Stimulated activated CD4-positive, alpha-beta T cell treated with anti-CD3 and anti-CD28 coated beads, TNF-alpha, amount 100 ng/mL, for 1 hour (primary cell): Measurements from ENCODE around the gene PRM1.

Experiments
- DNase-seq, 3 donors: peaks; one replicate each; pipeline ENCODE4 v3.0.0-alpha.2; 2020; ENCODE audit warnings: low read depth in 3 of 3, low spot score in 1 of 3

The PRM1 gene

DNA sequence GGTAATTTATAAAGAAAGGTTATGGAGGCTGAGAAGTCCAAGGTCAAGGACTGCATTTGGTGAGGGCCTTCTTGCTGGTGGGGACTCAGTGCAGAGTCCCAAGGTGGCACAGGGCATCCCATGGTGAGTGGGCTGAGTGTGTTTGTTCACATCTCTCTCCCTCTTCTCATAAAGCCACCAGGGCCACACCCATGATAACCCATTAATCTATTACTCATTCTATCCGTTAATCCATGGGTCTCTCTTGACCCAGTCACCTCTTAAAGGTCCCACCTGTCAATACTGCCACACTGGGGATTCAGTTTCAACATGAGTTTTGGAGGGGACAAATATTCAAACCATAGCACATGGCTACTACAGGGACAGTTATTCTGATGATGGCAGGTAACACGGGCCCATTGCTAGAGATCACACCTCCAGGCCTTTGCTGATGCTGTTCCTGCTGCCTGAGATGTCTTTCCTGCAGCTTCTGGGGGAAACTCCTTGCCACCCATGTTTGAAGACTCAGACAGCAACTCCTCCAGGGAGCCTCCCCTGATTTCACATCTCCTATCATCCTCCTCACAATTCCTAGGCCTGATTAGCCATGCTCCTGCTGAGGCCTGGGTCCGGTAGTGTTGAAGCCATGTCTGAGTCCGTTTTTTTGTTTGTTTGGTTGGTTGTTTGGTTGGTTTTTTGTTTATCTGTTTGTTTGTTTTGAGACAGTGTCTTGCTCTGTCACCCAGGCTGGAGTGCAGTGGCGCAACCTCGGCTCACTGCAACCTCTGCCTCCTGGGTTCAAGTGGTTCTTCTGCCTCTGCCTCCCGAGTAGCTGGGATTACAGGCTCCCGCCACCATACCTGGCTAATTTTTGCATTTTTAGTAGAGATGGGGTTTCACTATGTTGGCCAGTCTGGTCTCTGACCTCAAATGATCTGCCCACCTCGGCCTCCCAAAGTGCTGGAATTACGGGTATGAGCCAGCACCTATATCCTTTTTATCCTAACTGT, 41.2 kb downstream of the PRM1 start:
- no peak for DNase-seq

DNA sequence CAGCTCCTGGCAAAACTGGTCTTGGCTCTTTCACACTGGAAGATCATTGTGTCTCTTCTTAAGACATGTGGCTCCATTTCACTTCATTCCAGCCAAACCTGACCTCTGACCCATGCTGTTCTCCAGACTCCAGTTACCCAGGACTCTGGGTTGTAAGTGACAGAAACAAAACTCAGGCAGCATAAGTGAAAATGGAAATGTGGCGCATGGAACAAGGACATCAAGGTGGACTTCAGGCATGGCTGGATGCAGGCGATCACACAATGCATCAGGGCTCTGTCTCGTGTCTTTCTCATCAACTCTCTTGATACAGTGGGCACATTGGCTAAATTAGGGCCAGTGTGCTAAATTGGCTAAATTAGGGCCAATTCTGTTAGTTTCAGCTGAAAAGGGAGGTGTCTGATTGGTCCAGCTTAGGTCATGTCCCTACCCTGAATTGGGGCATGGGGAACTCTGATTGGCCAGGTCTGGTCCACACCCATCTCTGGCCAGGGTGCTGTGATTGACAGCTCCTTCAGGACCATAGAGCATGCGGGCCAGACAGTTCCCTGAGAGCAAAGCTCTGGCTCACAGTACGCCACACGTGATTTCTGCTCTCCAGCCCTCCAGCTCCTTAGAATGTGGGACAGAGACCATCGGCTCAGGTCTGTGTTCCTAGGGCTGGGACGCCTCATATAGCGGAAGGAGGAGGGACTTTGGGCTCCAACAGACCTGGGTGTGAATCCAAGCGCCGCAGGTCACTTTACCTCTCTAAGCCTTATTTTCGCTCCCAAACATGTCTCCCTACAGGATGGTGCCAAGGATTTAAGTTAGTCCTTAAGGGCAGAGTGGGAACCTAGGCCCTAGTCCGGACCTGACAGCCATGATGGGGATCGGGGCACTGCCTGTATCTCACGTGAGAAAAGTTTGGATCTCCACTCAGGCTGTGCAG, 42.6 kb downstream of the PRM1 start:
- no peak for DNase-seq

DNA sequence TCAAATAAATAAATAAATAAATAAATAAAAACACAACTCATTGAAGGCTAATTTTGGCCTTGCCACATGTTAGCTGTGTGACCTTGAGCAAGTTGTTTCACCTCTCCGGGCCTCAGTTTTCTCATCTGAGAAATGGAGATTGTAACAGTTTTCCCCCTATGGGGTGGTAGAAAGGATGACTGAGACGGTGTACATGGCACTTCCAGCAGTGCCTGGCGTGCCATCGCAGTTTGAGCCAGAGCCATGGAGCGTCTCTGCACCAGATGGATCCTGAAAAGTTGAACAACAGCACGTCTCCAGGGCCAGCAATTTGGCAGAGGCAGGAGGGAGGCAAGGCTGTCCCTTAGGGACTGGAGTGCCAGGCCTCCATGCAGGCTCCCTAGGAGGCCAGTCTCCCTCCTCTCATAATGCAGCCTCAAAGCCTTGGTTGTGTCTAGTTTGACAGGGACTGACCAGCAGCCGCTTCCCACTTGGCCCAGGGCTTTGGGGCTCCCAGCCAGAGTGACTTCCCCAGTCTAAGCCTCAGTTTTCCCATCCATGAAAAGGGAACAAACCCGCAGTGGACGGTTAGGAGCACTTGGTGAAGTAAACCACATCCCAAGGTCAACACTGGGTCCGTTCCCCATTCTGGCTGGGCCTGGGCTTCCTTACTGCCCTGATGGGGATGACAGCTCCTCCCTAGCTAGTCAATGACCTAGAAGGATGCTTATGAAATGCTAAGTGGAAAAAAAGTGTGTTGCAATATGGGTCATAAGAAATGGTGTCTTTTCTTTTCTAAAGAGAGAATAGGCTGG, 44.5 kb downstream of the PRM1 start:
- no peak for DNase-seq

DNA sequence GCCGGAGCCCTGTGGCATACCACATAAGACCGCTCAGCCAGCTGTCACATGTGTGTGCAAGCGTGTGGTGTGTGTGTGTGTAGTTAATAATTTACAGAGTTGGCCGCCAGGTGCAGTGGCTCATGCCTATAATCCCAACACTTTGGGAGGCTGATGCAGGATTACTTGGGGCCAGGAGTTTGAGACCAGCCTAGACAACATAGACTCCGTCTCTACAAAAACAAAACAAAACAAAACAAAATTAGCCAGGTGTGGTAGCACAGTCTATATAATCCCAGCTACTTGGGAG, 45.5 kb downstream of the PRM1 start:
- no peak for DNase-seq

DNA sequence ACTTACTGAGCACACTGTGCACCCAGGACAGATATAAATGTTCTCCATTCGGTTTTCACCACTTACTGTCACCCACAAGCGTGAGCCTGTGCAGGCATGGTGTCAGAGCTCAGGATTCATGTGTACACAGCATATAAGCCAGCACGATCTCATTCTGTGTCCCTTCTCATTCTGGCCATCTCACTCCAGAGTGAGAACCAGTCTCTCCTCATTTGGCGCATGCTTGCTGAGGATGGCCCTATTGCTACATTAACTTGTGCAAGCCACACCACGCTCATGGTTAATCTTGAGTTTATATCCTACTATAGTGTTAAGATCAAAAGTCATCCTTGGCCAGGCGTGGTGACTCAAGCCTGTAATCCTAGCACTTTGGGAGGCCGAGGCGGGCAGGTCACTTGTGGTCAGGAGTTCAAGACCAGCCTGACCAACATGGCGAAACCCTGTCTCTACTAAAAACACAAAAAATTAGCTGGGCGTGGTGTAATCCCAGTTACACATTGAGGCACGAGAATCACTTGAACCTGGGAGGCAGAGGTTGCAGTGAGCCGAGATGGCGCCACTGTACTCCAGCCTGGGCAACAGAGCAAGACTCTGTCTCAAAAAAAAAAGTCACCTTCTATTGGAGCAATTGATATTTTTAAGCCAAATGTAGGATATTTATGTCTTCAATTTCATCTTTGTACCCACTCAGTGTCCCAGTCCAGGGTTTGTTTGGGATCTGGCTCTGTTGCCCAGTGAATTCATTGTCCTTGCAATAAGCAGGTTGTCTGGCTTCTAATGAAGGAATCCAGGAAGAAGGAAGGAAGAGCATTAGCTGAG, 46.0 kb downstream of the PRM1 start:
- DNase-seq, result no peak

DNA sequence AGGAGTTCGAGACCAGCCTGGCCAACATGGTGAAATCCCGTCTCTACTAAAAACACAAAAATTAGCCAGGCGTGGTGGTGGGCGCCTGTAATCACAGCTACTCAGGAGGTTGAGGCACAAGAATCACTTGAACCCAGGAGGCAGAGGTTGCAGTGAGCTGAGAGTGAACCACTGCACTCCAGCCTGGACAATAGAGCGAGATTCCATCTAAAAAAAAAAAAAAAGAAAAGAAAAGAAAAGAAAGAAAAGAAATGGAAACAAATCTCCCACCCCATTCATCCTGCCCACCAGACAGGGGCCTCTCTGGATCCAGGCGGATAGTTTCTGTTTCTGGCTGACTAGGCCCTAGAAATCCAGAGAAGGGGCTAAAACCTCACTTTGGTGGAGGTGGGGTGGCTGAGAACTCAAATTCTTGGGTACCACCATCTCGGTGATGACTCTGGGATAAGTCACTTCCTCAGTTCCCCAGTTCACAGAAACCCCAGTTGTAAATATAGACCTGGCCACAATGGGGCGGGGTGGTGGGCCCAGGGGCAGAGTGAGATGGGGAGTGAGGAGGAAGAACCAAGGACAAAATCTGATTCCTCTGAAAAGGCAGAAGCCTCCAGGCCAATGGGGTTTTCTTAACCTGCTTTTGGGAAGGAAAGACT, 47.3 kb downstream of the PRM1 start:
- DNase-seq, result peak in 1 of 3 donors; percentile 56

DNA sequence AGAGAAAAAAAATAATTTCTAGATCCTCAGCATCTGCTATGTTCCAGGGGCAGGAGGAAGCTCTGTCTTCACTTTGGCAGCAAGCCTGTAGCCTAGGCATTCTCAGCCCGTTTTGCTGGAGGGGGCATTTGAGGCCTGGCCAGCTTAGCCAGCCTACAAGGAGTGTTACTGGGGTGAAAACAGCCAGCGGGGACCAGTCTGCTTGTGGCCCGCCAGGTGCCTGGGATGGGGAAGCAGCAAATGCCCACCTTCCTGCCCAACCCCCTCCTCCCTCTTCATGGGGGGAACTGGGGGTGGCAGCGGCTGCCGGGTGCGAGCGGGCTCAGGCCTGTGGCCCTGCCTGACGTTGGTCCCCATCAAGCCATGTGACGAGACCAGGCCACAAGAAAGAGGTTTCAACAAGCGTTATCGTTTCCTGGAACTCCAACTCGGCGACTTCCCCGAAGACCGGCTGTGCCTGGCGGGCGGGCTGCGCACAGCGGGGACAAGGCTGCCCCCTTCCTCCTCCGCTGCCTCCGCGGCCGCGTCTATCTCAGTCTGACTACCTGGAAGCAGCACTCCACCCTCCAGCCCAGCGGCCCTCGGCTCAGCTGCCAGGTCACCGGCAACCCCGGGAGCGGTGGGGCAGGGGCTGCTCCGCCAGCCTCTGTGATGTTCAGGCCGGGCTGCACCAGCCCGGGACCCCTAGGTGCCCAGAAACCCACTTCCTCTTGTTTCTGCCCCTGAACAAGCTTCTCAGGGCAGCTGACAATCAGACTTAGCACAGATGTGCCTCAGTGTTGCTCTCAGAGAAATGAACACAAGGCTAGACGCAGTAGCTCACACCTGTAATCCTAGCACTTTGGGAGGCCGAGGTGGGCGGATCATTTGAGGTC, 48.0 kb downstream of the PRM1 start:
- peak; percentile 51 to 70 (median 54) for DNase-seq

DNA sequence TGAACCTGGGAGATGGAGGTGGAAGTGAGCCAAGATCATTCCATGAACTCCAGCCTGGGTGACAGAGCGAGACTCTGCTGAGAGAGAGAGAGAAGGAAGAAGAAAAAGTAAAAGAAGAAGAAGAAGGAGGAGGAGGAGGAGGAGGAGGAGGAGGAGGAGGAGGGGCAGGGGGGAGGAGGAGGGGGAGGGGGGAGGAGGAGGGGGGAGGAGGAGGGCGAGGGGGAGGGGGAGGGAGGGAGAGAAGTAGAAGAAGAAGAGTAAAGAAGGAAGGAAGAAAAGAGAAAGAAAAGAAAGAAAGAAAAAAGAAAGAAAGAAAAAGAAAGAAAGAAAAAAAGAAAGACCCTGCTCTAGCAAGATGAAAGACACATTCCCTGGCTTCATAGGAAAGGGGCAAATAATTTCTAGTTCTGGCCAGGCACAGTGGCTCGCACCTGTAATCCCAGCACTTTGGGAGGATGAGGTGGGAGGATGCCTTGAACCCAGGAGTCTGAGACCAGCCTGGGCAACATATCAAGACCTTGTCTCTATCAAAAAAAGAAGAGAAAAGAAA, 48.8 kb downstream of the PRM1 start:
- no peak for DNase-seq

DNA sequence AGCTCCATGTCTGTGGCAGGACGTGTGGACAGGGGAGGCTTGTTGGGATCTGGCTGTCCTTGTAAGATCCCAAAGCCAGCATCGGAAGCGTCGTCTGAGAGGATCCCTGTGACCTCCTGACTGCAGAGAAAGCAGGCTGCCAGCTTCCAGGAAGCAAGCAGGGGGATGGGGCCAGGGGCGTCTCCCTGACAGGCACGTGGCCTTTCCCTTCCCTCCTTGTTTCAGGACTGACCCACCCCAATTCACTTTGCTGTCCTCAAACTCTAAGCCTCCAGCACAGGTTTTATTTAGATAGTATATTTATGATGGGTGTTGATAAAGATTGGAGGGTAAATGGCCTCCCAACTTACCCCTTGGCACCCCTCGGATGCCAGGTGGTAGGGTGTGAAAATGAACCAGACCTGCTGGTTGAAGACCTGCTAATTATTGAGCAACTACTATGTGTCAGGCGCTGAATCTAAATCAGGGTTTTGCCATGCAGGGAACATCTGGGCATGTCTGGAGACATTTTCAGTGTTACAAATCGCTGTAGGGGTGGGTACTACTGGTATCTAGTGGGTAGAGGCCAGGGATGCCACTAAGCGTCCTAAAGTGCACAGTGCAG, 49.7 kb downstream of the PRM1 start:
- no peak for DNase-seq
